Measurements from ENCODE around the gene OCRL.
A peak's percentile ranks its signal among the peaks of the same experiment; 100 is the strongest.

Gene OCRL

GRCh38 chrX:129585167-129585566 is 45.1 kb downstream of the OCRL start:
- FAIRE-seq (no peak), DNase-seq (ENCODE audit: low spot score) (no peak)

GRCh38 chrX:129585691-129586090 is 45.6 kb downstream of the OCRL start:
- FAIRE-seq, result no peak
- no peak for DNase-seq (ENCODE audit: low spot score)

- no peak for FAIRE-seq
- no peak for DNase-seq (ENCODE audit: low spot score)
These were observed 46.4 kb downstream of the OCRL start for GRCh38 chrX:129586446-129586845.

GRCh38 chrX:129590596-129590995 is 50.5 kb downstream of the OCRL start:
- DNase-seq (ENCODE audit: low spot score) (no peak), FAIRE-seq (no peak)

- FAIRE-seq (no peak), DNase-seq (ENCODE audit: low spot score) (no peak)
These were observed 53.1 kb downstream of the OCRL start for GRCh38 chrX:129593137-129593536.

GRCh38 chrX:129594781-129595180 is 54.7 kb downstream of the OCRL start:
- DNase-seq (ENCODE audit: low spot score) (no peak), FAIRE-seq (no peak)

- FAIRE-seq, result no peak
These were observed 56.0 kb downstream of the OCRL start for GRCh38 chrX:129596077-129596476.

GRCh38 chrX:129597905-129598304 is 57.8 kb downstream of the OCRL start:
- FAIRE-seq (no peak), DNase-seq (ENCODE audit: low spot score) (no peak)

More at GRCh38 chrX:129596077-129596476, 56.0 kb downstream of the OCRL start:
- no peak for DNase-seq (ENCODE audit: low spot score)

GRCh38 chrX:129599499-129599898 is 59.4 kb downstream of the OCRL start:
- DNase-seq (ENCODE audit: low spot score) (no peak), FAIRE-seq (no peak)

GRCh38 chrX:129599996-129600395 is 59.9 kb downstream of the OCRL start:
- FAIRE-seq (no peak), DNase-seq (ENCODE audit: low spot score) (no peak)

- FAIRE-seq (no peak), DNase-seq (ENCODE audit: low spot score) (peak; percentile 5)
These were observed 60.9 kb downstream of the OCRL start for GRCh38 chrX:129600981-129601424.

GRCh38 chrX:129606918-129607317 is 66.9 kb downstream of the OCRL start:
- FAIRE-seq, result peak; percentile 49
- DNase-seq (ENCODE audit: low spot score), result peak; percentile 4

GRCh38 chrX:129608496-129608895 is 68.4 kb downstream of the OCRL start:
- FAIRE-seq (no peak), DNase-seq (ENCODE audit: low spot score) (no peak)

- FAIRE-seq, result no peak
- no peak for DNase-seq (ENCODE audit: low spot score)
These were observed 69.3 kb downstream of the OCRL start for GRCh38 chrX:129609395-129609794.

- FAIRE-seq (no peak), DNase-seq (ENCODE audit: low spot score) (no peak)
These were observed 72.3 kb downstream of the OCRL start for GRCh38 chrX:129612396-129612795.

GRCh38 chrX:129613596-129613995 is 73.5 kb downstream of the OCRL start:
- DNase-seq (ENCODE audit: low spot score) (no peak), FAIRE-seq (no peak)

- FAIRE-seq (no peak), DNase-seq (ENCODE audit: low spot score) (no peak)
These were observed 74.6 kb downstream of the OCRL start for GRCh38 chrX:129614481-129615255.

GRCh38 chrX:129617420-129617819 is 77.4 kb downstream of the OCRL start:
- FAIRE-seq, result no peak
- DNase-seq (ENCODE audit: low spot score), result no peak

GRCh38 chrX:129618997-129619396 is 78.9 kb downstream of the OCRL start:
- no peak for FAIRE-seq

GRCh38 chrX:129622757-129623301 is 82.8 kb downstream of the OCRL start:
- no peak for FAIRE-seq
- no peak for DNase-seq (ENCODE audit: low spot score)

More at GRCh38 chrX:129618997-129619396, 78.9 kb downstream of the OCRL start:
- DNase-seq (ENCODE audit: low spot score), result no peak

- DNase-seq (ENCODE audit: low spot score) (no peak), FAIRE-seq (no peak)
These were observed 86.0 kb downstream of the OCRL start for GRCh38 chrX:129626026-129626425.

GRCh38 chrX:129629837-129630236 is 89.8 kb downstream of the OCRL start:
- DNase-seq (ENCODE audit: low spot score) (no peak), FAIRE-seq (no peak)

- FAIRE-seq, result no peak
- DNase-seq (ENCODE audit: low spot score), result no peak
These were observed 91.8 kb downstream of the OCRL start for GRCh38 chrX:129631849-129632248.

Measured in RCC 7860 (cell line).